Thymus (tissue), 11 donors: ENCODE measurements around the gene KLHL7. TPM values are rescaled to one million over a fixed set of nuclear protein-coding genes. Genes with fewer than 3 reads are reported as not detected.

Experiments
- DNase-seq, 9 donors: peaks; one replicate each; pipeline ENCODE4 v3.0.0-alpha.2; 2013; ENCODE audit warnings: low spot score in 9 of 9, low read depth in 6 of 9, missing footprints in 1 of 9
- H3K27ac ChIP-seq, 2 donors: one replicate each; pipeline ENCODE4 v1.5.1; 2013; ENCODE audit warnings: control low read depth in 1 of 2, low read depth in 1 of 2, low read length in 1 of 2, mild to moderate bottlenecking in 1 of 2, moderate library complexity in 1 of 2
- H3K27me3 ChIP-seq, 2 donors: one replicate each; pipeline ENCODE4 v1.5.1; 2013; ENCODE audit warnings: low read length in 1 of 2; ENCODE audit not compliant: control insufficient read depth in 2 of 2, insufficient read depth in 1 of 2
- H3K36me3 ChIP-seq, 2 donors: one replicate each; pipeline ENCODE4 v1.5.1; 2013; ENCODE audit warnings: low read length in 1 of 2, mild to moderate bottlenecking in 1 of 2, moderate library complexity in 1 of 2; ENCODE audit not compliant: control insufficient read depth in 2 of 2, insufficient read depth in 2 of 2
- H3K4me1 ChIP-seq, 2 donors: one replicate each; pipeline ENCODE4 v1.5.1; 2013; ENCODE audit warnings: low read length in 2 of 2; ENCODE audit not compliant: control insufficient read depth in 2 of 2, insufficient read depth in 2 of 2
- H3K4me3 ChIP-seq, 2 donors: one replicate each; pipeline ENCODE4 v1.5.1; 2013; ENCODE audit warnings: low read length in 2 of 2, control low read depth in 1 of 2, mild to moderate bottlenecking in 1 of 2
- H3K9me3 ChIP-seq, 2 donors: one replicate each; pipeline ENCODE4 v1.5.1; 2013; ENCODE audit warnings: low read length in 1 of 2, mild to moderate bottlenecking in 1 of 2; ENCODE audit not compliant: control insufficient read depth in 2 of 2, insufficient read depth in 1 of 2
- WGBS: extraction: QIAGEN DNeasy Blood & Tissue Kit; methylation state at CpG from one replicate; pipeline ENCODE4 v1.1.7; 2013; 5-methylcytosine and 5-hydroxymethylcytosine counted together
- polyA plus RNA-seq: library from polyadenylated mRNA; stranded (reverse); fragments of 200-250 nt; gene quantifications from one replicate; pipeline ENCODE4 v1.2.3, GENCODE V29; 2013
- total RNA-seq: library from RNA; stranded (reverse); fragments of 120-200 nt; gene quantifications from one replicate; pipeline ENCODE4 v1.2.4, GENCODE V29; 2013
- donor health status: healthy.

The KLHL7 gene
- total and polyA plus RNA-seq, 2 donors: 20.9 to 23.4 TPM

GRCh38 chr7:23105086-23105643, 420 bp upstream of the KLHL7 start:
- peak overlapping the region; percentile 64 to 97 for H3K4me3 ChIP-seq
- H3K27me3 ChIP-seq: no peaks in the 10 kb centered on the region
- DNase-seq: no peak
- no peaks in the 10 kb centered on the region for H3K36me3 ChIP-seq
- WGBS: 2% methylated on average over 19 of the region's 19 CpGs
- H3K9me3 ChIP-seq: peaks cover 0 to 3% of the 10 kb centered on the region in 2 donors
- peak overlapping the region; percentile 91 to 97 for H3K27ac ChIP-seq
- peaks cover 5 to 12% of the 10 kb centered on the region in 2 donors for H3K4me1 ChIP-seq

DNA sequence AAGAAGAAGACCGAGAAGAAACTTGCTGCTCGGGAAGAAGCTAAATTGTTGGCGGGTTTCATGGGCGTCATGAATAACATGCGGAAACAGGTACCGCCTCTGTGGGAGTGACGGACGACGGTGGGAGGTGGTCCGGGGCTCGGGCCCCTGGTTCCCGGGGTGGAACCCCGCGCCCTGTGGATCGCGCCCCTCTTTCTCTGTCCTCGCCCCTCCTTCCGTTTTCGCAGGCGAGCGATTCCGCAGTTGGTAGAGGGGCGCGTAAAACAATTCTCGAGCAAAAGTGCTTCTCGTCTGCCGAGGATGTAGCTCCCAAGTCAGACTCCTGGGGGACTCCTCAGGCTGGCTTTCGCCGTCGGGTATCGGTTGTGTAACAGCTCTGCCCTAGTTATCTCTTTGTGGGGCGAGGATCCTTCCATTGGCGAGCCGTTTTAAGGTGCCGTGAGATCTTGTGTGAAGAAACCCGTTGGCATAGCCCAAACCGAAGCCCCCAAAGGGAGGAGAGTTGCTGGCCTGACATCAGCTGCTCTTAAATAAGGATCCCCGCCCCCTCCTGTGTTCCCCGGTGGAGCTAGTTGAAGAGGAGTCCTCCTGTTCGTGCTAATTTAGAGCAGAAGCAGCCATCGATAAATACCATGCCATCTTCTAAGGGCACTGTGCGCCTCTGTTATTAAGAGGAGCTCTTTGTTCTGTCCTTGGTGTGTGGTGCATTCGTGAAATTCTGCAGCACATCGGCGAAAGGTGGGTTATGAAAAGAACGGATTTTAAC, 655 bp downstream of the KLHL7 start:
- DNase-seq: peak; percentile 27 to 76 (median 40)
- under 1% methylated on average over 46 of the region's 46 CpGs for WGBS

GRCh38 chr7:23106823-23107663, 1.5 kb downstream of the KLHL7 start:
- peak overlapping the region; percentile 64 to 97 for H3K4me3 ChIP-seq
- no peaks in the 10 kb centered on the region for H3K36me3 ChIP-seq
- peaks cover 0 to 3% of the 10 kb centered on the region in 2 donors for H3K9me3 ChIP-seq
- peak overlapping the region in 1 of 2 donors; percentile 97 for H3K27ac ChIP-seq
- peaks cover 5 to 12% of the 10 kb centered on the region in 2 donors for H3K4me1 ChIP-seq
- 31% methylated on average over 9 of the region's 9 CpGs for WGBS
- peak in 2 of 9 donors; percentile 4 to 9 for DNase-seq
- no peaks in the 10 kb centered on the region for H3K27me3 ChIP-seq

More for the DNA sequence above, 655 bp downstream of the KLHL7 start:
- H3K36me3 ChIP-seq: no peaks in the 10 kb centered on the region
- H3K4me3 ChIP-seq: peak overlapping the region; percentile 64 to 97
- peaks cover 0 to 3% of the 10 kb centered on the region in 2 donors for H3K9me3 ChIP-seq
- H3K27ac ChIP-seq: peak overlapping the region; percentile 91 to 97
- peaks cover 5 to 12% of the 10 kb centered on the region in 2 donors for H3K4me1 ChIP-seq
- H3K27me3 ChIP-seq: no peaks in the 10 kb centered on the region

DNA sequence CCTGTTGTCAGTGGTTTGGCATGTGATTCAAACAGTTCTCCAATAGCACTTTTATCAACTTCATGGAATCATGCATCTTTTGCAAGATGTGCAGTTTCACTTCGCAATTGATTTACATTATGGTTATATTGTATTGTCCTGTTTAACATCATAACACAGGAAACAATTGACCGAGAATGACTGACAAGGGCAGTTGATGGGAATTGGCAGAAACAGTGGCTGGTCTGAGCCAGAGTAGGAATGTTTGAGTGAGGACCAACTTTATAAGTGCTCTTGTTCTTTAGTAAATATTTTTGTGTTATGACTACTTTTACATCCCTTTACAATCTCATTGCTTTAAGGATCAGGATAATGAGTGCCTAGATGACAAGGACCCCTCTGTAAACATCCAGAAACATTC, 2.2 kb downstream of the KLHL7 start:
- DNase-seq: no peak
- Histone ChIP-seq H3K4me3 (no peak overlapping the region), H3K4me1 (peaks cover 5 to 12% of the 10 kb centered on the region in 2 donors), H3K36me3 (no peaks in the 10 kb centered on the region), H3K27me3 (no peaks in the 10 kb centered on the region), H3K9me3 (peaks cover 0 to 3% of the 10 kb centered on the region in 2 donors), H3K27ac (no peak overlapping the region)
- WGBS: 91% methylated on average over 2 of the region's 2 CpGs

GRCh38 chr7:23108995-23109394, 3.4 kb downstream of the KLHL7 start:
- peaks cover 0 to 3% of the 10 kb centered on the region in 2 donors for H3K9me3 ChIP-seq
- no peak overlapping the region for H3K4me3 ChIP-seq
- over 99% methylated on average over 4 of the region's 4 CpGs for WGBS
- DNase-seq: no peak
- no peak overlapping the region for H3K27ac ChIP-seq
- no peaks in the 10 kb centered on the region for H3K36me3 ChIP-seq
- H3K4me1 ChIP-seq: peaks cover 5 to 12% of the 10 kb centered on the region in 2 donors
- H3K27me3 ChIP-seq: no peaks in the 10 kb centered on the region

DNA sequence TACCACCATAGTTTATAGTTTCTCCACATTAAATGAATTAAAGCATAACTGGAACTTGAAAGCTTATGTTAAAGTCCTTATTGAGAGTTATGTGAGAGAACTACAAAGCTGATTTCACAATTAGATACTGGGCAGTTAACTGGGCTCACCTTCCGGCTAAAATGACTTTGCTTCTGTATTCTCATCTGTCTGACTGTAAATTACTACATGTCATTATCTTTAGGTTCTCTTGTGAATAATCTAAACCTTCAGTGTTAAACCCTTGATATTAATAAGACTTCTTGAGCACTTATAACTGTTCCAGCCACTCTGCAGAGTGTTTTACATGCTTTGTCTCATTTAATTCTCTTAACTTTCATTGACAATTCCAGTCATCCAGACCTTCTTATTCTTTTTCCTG, 3.9 kb downstream of the KLHL7 start:
- Histone ChIP-seq H3K27me3 (no peaks in the 10 kb centered on the region), H3K36me3 (no peaks in the 10 kb centered on the region), H3K9me3 (peaks cover 0 to 3% of the 10 kb centered on the region in 2 donors), H3K4me3 (no peak overlapping the region), H3K27ac (no peak overlapping the region), H3K4me1 (peaks cover 5 to 12% of the 10 kb centered on the region in 2 donors)
- 97% methylated on average over 1 of the region's 1 CpG for WGBS
- DNase-seq: no peak

DNA sequence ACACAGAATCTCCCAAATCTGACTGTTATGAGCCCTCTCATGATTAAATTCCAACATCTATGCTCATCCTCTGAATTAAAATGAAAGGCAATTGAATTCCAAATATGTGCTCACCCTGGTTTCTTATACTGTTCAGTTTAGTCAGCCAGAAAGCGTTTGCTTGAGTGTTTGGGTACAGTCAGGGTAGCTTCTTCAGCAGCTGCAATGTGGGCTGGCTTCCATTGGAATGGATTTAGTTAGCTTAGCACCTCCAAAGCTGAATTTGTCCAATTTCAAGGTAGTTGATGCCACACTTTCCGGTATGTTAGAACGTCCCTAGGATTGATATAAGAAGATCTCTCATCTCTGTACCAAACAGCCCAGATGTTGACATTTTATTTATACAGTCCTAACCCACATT, 9.3 kb downstream of the KLHL7 start:
- H3K9me3 ChIP-seq: no peaks in the 10 kb centered on the region
- no peaks in the 10 kb centered on the region for H3K36me3 ChIP-seq
- over 99% methylated on average over 3 of the region's 3 CpGs for WGBS
- no peak overlapping the region for H3K27ac ChIP-seq
- H3K4me1 ChIP-seq: no peaks in the 10 kb centered on the region
- no peak for DNase-seq
- H3K27me3 ChIP-seq: no peaks in the 10 kb centered on the region
- H3K4me3 ChIP-seq: no peak overlapping the region

DNA sequence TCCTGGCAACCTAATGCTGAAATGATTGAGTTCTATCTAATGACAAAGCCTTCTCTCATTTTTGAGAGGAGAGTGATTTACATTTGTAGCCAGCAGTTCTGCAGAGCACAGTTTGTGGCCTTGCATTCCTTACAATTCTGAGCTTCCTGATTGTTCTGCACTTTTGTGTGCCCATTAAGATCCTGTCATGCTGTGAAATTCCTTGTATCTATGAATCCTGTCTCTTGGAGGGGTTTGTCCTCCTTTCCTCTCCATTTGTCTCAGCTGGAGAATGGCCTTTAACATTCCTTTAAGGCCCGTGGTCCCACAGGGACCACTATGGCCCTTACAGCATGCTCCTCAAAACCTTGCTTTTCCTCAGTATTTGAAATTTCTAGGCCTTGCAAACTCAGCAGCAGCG, 10.4 kb downstream of the KLHL7 start:
- no peaks in the 10 kb centered on the region for H3K4me1 ChIP-seq
- no peaks in the 10 kb centered on the region for H3K9me3 ChIP-seq
- DNase-seq: no peak
- 93% methylated on average over 2 of the region's 2 CpGs for whole genome bisulfite sequencing
- no peak overlapping the region for H3K4me3 ChIP-seq
- H3K27ac ChIP-seq: no peak overlapping the region
- H3K27me3 ChIP-seq: no peaks in the 10 kb centered on the region
- H3K36me3 ChIP-seq: no peaks in the 10 kb centered on the region

DNA sequence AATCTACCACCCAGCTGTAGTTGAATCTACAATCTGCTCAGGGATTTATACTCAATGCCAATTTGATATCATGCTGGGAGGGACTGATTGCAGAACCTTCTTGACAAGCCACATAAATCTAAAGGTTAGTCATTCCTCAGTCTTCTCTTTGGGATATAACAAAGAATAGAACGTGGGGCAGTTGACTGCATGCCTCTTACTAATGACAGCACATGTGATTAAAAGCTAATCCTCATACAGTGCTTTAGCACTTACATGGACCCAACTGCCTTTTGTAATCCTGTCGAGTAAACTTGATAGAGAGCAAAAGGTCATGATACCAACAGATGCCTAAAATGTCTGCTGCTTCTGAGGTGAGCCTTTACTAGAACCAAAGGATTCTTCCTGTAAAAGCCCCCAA, 12.3 kb downstream of the KLHL7 start:
- Histone ChIP-seq H3K36me3 (no peaks in the 10 kb centered on the region), H3K9me3 (no peaks in the 10 kb centered on the region), H3K4me1 (no peaks in the 10 kb centered on the region), H3K27me3 (no peaks in the 10 kb centered on the region), H3K4me3 (no peak overlapping the region), H3K27ac (no peak overlapping the region)
- DNase-seq: no peak
- 96% methylated on average over 2 of the region's 2 CpGs for WGBS
